ENCODE measurements around the gene EIF4A3.

EIF4A3 gene

GRCh38 chr17:80132906-80133625 is 13.9 kb downstream of the EIF4A3 start:
- DNase-seq = no peak

GRCh38 chr17:80130992-80131391 is 15.9 kb downstream of the EIF4A3 start:
- no peak for DNase-seq

GRCh38 chr17:80129006-80129565 is 17.8 kb downstream of the EIF4A3 start:
- DNase-seq = no peak

GRCh38 chr17:80126449-80126715 is 20.5 kb downstream of the EIF4A3 start:
- no peak for DNase-seq

GRCh38 chr17:80125656-80126448 is 21.1 kb downstream of the EIF4A3 start:
- DNase-seq = no peak

GRCh38 chr17:80124351-80124981 is 22.5 kb downstream of the EIF4A3 start:
- DNase-seq = no peak

- no peak for DNase-seq
These were observed 23.1 kb downstream of the EIF4A3 start for GRCh38 chr17:80123791-80124190.

- no peak for DNase-seq
These were observed 23.9 kb downstream of the EIF4A3 start for GRCh38 chr17:80122926-80123505.

GRCh38 chr17:80122026-80122575 is 24.8 kb downstream of the EIF4A3 start:
- no peak for DNase-seq

- no peak for DNase-seq
These were observed 27.1 kb downstream of the EIF4A3 start for GRCh38 chr17:80119839-80120238.

- no peak for DNase-seq
These were observed 27.6 kb downstream of the EIF4A3 start for GRCh38 chr17:80119271-80119791.

- no peak for DNase-seq
These were observed 28.2 kb downstream of the EIF4A3 start for GRCh38 chr17:80118601-80119270.

- no peak for DNase-seq
These were observed 29.2 kb downstream of the EIF4A3 start for GRCh38 chr17:80117491-80118401.

GRCh38 chr17:80116921-80117380 is 30.0 kb downstream of the EIF4A3 start:
- DNase-seq = no peak

- DNase-seq = no peak
These were observed 30.5 kb downstream of the EIF4A3 start for GRCh38 chr17:80116276-80116920.

- DNase-seq = no peak
These were observed 31.8 kb downstream of the EIF4A3 start for GRCh38 chr17:80115159-80115558.

GRCh38 chr17:80114758-80115157 is 32.2 kb downstream of the EIF4A3 start:
- DNase-seq = no peak

- DNase-seq = no peak
These were observed 33.9 kb downstream of the EIF4A3 start for GRCh38 chr17:80113033-80113484.

- DNase-seq = no peak
These were observed 34.4 kb downstream of the EIF4A3 start for GRCh38 chr17:80112471-80113032.

Data from T-helper 9 cell (primary cell).